Spleen (tissue), 7 donors: ENCODE results near the gene DNAJC17.

ENCODE experiments used
- CTCF ChIP-seq, 11 experiments: fragments of 200-600 bp in 7 of 11; fragments of 450-650 bp in 4 of 11; sonication (generic) in 4 of 11; IDR thresholded peaks in 8 of 11; conservative IDR thresholded peaks in 3 of 11; 1 replicate in 7 of 11; 2 replicates in 4 of 11; pipeline versions ENCODE4 v1.4.0 to v1.8.0; 2016 to 2021; ENCODE audit warnings: antibody characterized with exemption in 11 of 11, inconsistent platforms in 4 of 11, mild to moderate bottlenecking in 1 of 11
- POLR2AphosphoS5 ChIP-seq, 3 donors: sonication (generic); formaldehyde crosslinking; IDR thresholded peaks; one replicate each; pipeline ENCODE4 v1.5.1; 2017; ENCODE audit warnings: antibody characterized with exemption in 3 of 3
- donor health status: DM: no; HTN: no; CAD: no; lungs with moderate emphysema.
- donor health status: DM: no; HTN: no; CAD: no.
- donor health status: DM: no; HTN: no; CAD: no.

GRCh38 chr15:40759961-40760360 lies 47.3 kb downstream of the DNAJC17 start:
- TF ChIP-seq POLR2AphosphoS5 (IDR thresholded peaks at IDR 0.05) = no peak
- TF ChIP-seq CTCF (IDR thresholded peaks at IDR 0.05 in 8 of 11, conservative IDR thresholded peaks at IDR 0.05 in 3 of 11) = no peak
